ENCODE data around the gene PKM.

DNA sequence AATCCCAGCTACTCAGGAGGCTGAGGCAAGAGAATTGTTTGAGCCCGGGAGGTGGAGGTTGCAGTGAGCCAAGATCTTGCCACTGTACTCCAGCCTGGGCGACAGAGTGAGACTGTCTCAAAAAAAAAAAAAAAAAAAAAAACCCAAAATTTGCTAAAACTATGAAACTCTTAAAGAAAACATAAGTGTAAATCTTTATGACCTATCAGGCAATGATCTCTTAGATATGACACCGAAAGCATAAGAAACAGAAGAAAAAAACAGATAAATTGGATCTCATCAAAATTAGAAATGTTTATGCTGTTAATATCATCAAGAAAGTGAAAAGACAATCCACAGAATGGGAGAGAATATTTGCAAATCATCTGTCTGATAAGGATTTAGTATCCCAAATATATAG lies 48.7 kb downstream of the PKM start:
- TF ChIP-seq POLR2AphosphoS5 (IDR thresholded peaks at IDR 0.05; ENCODE audit: low read depth, low read length) (no peak), POLR2A (IDR thresholded peaks at IDR 0.05; ENCODE audit: low read depth, low read length) (no peak)
